GM21786 (cell line): ENCODE measurements around the gene DICER1.

Source experiments
- ATAC-seq: cut with Tn5 transposase; IDR thresholded peaks from one replicate; pipeline ENCODE4 v1.9.1; 2021; ENCODE audit not compliant: unreplicated experiment

Gene DICER1

DNA sequence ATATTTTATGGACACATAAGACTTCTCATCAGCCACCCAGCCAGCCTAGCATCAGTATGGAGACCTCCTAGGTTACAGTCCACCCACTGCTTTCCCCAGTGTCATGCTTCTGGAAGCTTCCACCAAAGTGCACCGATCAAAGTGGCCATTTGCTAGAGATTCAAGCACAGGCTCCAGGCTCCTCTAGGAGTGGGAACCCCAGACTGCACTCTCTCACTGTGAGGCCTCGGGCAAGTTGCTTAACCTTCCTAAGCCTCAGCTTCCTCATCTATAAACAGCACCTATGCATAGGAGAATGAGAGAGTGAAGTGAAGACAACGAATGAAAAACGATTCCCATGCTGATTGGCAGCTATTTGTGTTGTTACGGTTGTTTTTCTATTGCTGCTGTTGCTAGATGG lies 94.4 kb downstream of the DICER1 start:
- no peak for ATAC-seq

DNA sequence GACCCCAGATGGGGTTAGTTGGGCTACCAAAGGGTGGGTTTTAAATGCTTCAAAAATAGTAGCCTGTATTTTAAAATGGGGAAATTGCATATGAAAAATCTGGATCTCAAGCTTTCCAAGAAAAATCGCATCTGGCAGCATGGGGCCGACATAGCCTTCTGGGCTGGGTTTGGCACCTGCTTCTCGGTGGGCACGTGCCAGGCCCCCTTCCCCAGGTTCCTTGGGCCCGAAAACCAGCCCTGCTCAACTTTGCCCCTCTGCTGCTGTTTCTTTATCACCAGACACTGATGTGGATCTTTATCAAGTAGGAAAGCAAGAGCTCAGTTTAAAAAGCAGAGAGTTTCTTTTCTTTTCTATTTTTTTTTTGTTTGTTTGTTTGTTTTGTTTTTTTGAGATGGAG lies 95.1 kb downstream of the DICER1 start:
- no peak for ATAC-seq

GRCh38 chr14:95061317-95062093 lies 95.8 kb downstream of the DICER1 start:
- ATAC-seq: no peak

DNA sequence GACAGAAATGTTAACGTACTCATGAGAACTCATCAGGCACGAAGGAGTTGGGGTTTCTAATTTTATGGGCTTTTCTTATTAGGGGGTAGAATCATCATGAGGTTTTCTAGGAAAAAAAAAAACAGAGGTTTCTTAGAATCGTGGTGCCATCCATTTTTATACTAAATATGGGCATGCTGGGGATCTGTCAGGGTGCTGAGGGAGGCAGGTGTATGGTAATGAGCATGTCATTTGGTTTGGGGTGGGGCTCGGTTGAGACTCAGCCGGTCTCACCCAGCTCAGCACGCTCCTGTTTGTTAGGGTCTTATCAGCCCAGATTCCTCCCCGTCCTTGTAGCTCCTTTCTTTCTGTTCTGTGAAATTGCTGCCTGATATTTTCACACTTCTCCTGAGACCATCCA lies 98.2 kb downstream of the DICER1 start:
- ATAC-seq: no peak

- no peak for ATAC-seq
Measured at GRCh38 chr14:95058491-95058890, 98.8 kb downstream of the DICER1 start.

- ATAC-seq: no peak
Measured at GRCh38 chr14:95057851-95058250, 99.5 kb downstream of the DICER1 start.

GRCh38 chr14:95057147-95057546 lies 100.2 kb downstream of the DICER1 start:
- no peak for ATAC-seq

- ATAC-seq: no peak
Measured at GRCh38 chr14:95056476-95056875, 100.9 kb downstream of the DICER1 start.

DNA sequence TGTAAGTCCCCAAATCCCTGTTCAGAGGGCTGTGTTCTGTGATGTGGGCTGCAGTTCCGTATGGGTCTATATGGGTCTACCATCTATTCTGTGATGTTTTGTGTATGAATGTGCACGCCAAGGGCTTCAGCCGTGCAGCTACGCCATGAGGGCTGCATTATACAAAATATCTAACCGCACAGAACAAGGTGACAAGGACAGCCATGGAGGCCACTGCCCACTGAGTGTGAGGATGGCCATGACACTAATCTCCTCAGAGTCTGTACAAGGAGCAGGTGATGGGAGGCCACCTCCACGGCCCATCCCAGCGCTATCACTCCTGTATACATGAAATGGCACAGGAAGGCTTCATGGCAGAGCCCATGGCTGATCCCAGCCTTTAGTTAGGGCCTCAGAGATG lies 102.0 kb downstream of the DICER1 start:
- no peak for ATAC-seq

GRCh38 chr14:95054346-95055280 lies 102.7 kb downstream of the DICER1 start:
- no peak for ATAC-seq

- no peak for ATAC-seq
Measured at GRCh38 chr14:95052016-95052585, 105.2 kb downstream of the DICER1 start.

GRCh38 chr14:95049952-95050351 lies 107.4 kb downstream of the DICER1 start:
- no peak for ATAC-seq

DNA sequence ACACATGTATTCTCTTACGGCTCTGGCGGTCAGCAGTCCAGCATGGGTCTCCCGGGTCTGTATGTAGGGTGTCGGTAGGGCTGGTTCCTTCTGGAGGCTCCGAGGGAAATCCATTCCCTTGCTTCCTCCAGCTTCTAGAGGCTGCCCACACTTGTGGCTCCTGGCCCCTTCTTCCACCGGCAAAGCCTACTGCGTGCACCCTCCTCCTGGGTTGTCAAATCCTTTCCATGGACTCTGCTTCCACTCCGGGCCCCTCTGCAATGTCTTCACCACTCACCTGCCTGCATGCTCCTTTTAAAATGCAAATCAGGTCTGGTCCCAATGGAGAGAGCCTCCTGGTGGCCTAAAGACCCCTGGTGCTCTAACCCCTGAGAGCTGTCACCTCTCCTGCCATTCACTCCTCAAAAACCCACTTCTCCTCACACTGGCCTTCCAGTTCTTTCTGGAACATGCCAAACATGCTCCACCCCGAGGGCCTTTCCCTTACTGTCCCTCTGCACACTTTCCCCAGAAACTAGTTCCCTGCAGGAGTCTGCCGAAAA lies 108.5 kb downstream of the DICER1 start:
- no peak for ATAC-seq

DNA sequence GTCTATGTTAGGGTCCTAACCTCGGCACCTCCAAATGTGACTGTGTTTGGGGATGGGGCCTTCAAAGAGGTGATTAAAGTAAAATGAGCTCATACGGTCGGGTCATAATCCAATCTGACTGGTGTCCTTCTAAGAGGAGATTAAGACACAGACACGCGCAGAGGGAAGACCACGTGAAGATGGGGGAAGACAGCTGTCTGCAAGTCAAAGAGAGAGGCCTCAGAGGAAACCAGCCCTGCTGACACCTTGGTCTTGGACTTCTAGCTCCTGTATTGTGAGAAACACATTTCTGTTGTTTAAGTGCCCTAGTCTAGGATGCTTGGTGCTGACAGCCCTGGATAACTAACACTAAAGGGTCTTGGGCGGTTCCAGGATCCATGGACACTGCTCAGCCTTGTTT lies 109.6 kb downstream of the DICER1 start:
- ATAC-seq: no peak

- no peak for ATAC-seq
Measured at GRCh38 chr14:95046711-95047681, 110.3 kb downstream of the DICER1 start.

DNA sequence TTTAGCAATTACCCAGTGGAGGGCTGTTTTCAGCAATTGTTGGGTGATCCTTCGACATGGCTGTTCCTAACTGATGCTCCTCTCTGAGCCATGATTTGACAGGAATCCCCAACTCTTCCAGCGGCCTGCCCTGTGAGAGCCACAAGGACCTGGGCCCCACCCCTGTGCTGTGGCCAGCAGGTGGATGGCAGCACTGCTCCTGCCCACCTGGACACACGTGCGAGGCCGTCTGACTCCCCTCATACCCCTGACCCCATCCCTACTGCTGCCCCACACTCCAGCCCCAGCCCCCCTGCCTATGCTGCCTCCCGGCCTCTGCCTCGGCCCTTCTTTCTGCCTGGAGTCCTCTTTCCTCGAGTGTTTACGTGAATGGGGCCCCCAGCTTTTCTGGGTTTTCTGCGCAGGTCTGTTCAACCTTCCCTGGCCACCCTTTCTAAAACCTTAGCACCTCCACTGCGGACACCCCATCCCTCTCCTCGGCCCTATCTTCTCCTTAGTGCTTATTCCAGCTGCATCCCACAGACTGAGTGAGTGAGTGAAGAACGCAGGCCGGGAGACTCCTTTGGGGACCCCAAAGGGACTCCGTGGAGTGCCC lies 111.4 kb downstream of the DICER1 start:
- ATAC-seq: no peak

DNA sequence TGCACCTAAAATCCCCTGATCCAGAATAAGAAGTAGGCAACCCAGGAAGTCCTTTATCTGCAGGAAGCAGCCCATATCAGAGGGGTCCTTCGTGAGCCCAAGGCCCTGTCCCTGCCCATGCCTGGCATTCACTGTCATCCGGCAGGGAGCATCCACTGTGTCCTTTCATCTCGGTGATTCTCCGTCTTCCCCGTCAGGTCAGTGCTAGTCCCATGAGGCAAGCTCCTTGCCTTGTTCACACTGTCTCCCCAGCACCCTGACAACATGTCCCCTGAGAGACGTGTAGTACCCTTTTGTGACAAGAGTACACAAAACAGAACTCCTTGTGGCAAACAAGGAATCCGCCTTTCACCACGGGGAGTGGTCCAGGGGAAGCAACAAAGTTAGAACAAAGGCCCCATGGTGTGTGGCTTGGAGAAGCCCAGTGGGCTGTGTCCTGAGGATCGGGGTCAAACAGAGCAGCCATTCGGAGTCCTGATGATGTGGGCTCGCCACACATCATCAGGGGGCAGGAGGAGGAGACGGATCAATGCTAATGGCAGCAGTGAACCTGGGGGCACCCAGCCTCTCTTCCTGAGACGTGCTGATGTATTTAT lies 112.1 kb downstream of the DICER1 start:
- no peak for ATAC-seq

- no peak for ATAC-seq
Measured at GRCh38 chr14:95044463-95045105, 112.7 kb downstream of the DICER1 start.
